Smooth muscle cell (in vitro differentiated cells): ENCODE measurements around the gene ZBTB46. TPM values are rescaled to one million over a fixed set of nuclear protein-coding genes. Genes with fewer than 3 reads are reported as not detected.

Source experiments
- DNase-seq: peaks from one replicate; lab custom pipeline; 2025; ENCODE audit not compliant: unreplicated experiment; lab: John Stamatoyannopoulos, UW
- H2AFZ ChIP-seq: fragments of 200-600 bp; sonication (generic); 2 replicates; pipeline ENCODE4 v1.6.0; 2016; ENCODE audit warnings: antibody characterized with exemption, low read depth, mild to moderate bottlenecking
- H3F3A ChIP-seq: fragments of 200-600 bp; sonication (generic); 2 replicates; pipeline ENCODE4 v1.6.0; 2017; ENCODE audit warnings: antibody characterized with exemption, low read depth
- H3K27ac ChIP-seq: fragments of 200-600 bp; sonication (generic); 2 replicates; pipeline ENCODE4 v1.5.1; 2016; ENCODE audit warnings: low read depth, mild to moderate bottlenecking
- H3K27me3 ChIP-seq: fragments of 200-600 bp; sonication (generic); 2 replicates; pipeline ENCODE4 v1.6.1; 2016; ENCODE audit warnings: low read depth, mild to moderate bottlenecking
- H3K36me3 ChIP-seq: fragments of 200-600 bp; sonication (generic); 2 replicates; pipeline ENCODE4 v1.5.1; 2016; ENCODE audit warnings: low read depth
- H3K4me1 ChIP-seq: fragments of 200-600 bp; sonication (generic); 2 replicates; pipeline ENCODE4 v1.5.1; 2016; ENCODE audit warnings: low read depth
- H3K4me2 ChIP-seq: fragments of 200-600 bp; sonication (generic); 2 replicates; pipeline ENCODE4 v1.6.0; 2016; ENCODE audit warnings: mild to moderate bottlenecking
- H3K4me3 ChIP-seq: fragments of 200-600 bp; sonication (generic); 2 replicates; pipeline ENCODE4 v1.5.1; 2016; ENCODE audit warnings: mild to moderate bottlenecking
- H3K79me2 ChIP-seq: fragments of 200-600 bp; sonication (generic); 2 replicates; pipeline ENCODE4 v1.6.0; 2016; ENCODE audit warnings: low read depth, mild to moderate bottlenecking
- H3K9ac ChIP-seq: fragments of 200-600 bp; sonication (generic); 2 replicates; pipeline ENCODE4 v1.6.0; 2016; ENCODE audit warnings: low read depth
- H3K9me3 ChIP-seq: fragments of 200-600 bp; sonication (generic); replicated peaks from 2 replicates; pipeline ENCODE4 v1.5.1; 2016; ENCODE audit warnings: low read depth
- H4K20me1 ChIP-seq: fragments of 200-600 bp; sonication (generic); 2 replicates; pipeline ENCODE4 v1.6.0; 2016; ENCODE audit warnings: low read depth
- WGBS: methylation state at CpG from one replicate; pipeline ENCODE4 v1.1.7; 2016; ENCODE audit warnings: low lambda C conversion rate; 5-methylcytosine and 5-hydroxymethylcytosine counted together
- polyA plus RNA-seq: library from polyadenylated mRNA; unstranded; fragments of >200 nt; fragmentation: Nextera tagmentation; extraction: Ambion mirVana; gene quantifications from 2 replicates; pipeline ENCODE4 v1.2.1, GENCODE V29; 2016
- total RNA-seq: library from RNA; depleted of rRNA; stranded (reverse); fragments of >200 nt; gene quantifications from 2 replicates; pipeline ENCODE4 v1.2.3, GENCODE V29; 2014
- TF ChIP-seq, protein P1 (sequence below): fragments of 200-600 bp; sonication (generic); IDR thresholded peaks from 2 replicates; pipeline ENCODE4 v1.5.1; 2017; ENCODE audit warnings: borderline replicate concordance, mild to moderate bottlenecking, antibody characterized with exemption; ENCODE audit not compliant: insufficient read depth, poor library complexity, severe bottlenecking

The ZBTB46 gene
- total and polyA plus RNA-seq, 2 experiments from 2014 or later = 2.3 to 2.7 TPM

DNA sequence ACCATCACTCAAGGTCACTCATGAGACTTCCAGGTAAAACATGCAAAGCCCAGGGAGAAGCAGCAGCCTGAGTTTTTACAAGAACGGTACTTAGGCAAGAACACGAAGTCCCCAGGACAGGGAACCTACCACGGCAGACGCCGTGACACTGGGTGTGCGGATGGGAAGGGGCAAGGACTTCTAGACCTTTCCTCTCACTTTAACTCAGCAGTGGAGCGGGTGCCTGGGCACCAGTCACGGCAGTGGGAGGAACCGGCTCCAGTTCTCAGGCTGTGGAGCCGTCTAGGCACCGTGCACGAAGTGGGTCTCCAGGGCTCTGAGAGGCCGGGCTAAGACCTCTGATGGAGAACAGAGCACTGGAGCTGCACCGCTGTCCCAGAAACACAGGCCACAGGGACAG, 2.5 kb downstream of the ZBTB46 start:
- Histone ChIP-seq H4K20me1 (peaks cover 43% of the 10 kb centered on the region), H3K9me3 (no peaks in the 10 kb centered on the region), H3K9ac (no peak overlapping the region), H3K79me2 (peaks cover 11% of the 10 kb centered on the region), H2AFZ (no peak overlapping the region), H3K4me1 (peaks cover 9% of the 10 kb centered on the region), H3K36me3 (no peaks in the 10 kb centered on the region), H3K27ac (no peak overlapping the region), H3K27me3 (no peaks in the 10 kb centered on the region), H3K4me2 (no peak overlapping the region), H3K4me3 (no peak overlapping the region), H3F3A (no peaks in the 10 kb centered on the region)
- no peak for DNase-seq
- WGBS = 90% methylated on average over 14 of the region's 14 CpGs
- TF ChIP-seq, protein P1, sequence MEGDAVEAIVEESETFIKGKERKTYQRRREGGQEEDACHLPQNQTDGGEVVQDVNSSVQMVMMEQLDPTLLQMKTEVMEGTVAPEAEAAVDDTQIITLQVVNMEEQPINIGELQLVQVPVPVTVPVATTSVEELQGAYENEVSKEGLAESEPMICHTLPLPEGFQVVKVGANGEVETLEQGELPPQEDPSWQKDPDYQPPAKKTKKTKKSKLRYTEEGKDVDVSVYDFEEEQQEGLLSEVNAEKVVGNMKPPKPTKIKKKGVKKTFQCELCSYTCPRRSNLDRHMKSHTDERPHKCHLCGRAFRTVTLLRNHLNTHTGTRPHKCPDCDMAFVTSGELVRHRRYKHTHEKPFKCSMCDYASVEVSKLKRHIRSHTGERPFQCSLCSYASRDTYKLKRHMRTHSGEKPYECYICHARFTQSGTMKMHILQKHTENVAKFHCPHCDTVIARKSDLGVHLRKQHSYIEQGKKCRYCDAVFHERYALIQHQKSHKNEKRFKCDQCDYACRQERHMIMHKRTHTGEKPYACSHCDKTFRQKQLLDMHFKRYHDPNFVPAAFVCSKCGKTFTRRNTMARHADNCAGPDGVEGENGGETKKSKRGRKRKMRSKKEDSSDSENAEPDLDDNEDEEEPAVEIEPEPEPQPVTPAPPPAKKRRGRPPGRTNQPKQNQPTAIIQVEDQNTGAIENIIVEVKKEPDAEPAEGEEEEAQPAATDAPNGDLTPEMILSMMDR = no peak

DNA sequence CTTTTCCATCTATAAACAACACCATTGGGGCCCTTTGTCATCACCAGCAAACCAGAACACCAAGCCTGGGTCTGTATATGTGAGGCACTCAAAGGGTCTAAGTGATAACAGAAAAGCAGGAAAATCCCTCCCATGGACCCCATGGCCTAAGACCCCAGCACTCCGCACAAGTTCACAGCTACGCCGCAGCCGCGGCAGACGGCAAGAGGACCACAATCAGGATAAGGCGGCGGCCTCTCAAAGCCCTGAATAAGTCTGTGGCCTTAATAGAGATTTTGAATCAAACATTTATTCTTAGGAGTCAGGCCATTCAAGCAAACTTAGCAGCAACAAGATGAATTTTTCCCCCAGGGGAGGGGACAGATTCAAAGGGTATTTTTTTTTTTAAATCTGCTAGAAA, 2.9 kb downstream of the ZBTB46 start:
- Histone ChIP-seq H3K27me3 (no peaks in the 10 kb centered on the region), H3K9ac (no peak overlapping the region), H2AFZ (no peak overlapping the region), H3K4me1 (peaks cover 9% of the 10 kb centered on the region), H3K27ac (no peak overlapping the region), H3K79me2 (peaks cover 11% of the 10 kb centered on the region), H3K4me3 (no peak overlapping the region), H3F3A (no peaks in the 10 kb centered on the region), H3K4me2 (no peak overlapping the region), H4K20me1 (peaks cover 48% of the 10 kb centered on the region), H3K36me3 (no peaks in the 10 kb centered on the region), H3K9me3 (no peaks in the 10 kb centered on the region)
- DNase-seq = no peak
- TF ChIP-seq, protein P1 = no peak
- 97% methylated on average over 8 of the region's 8 CpGs for WGBS

DNA sequence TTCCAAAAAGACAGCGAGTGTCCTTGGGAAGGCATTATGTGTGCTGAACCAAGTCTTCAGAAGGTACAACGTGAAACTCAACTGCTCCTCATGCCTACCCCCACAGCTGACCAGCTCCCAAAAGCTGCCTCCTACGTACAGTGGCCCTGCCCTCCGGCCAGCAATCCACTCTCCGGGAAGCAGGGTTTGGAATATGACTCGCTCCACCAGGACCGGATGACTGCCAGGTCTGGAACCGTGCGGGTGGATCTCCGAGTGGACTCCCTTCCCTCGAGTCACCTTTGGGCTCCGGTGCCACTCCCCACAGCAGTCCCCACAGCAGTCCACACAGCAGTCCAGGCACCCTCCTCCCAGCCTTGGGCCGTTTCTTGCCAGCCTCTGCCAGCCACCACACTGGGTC, 4.3 kb downstream of the ZBTB46 start:
- Histone ChIP-seq H3K9ac (no peak overlapping the region), H3K4me1 (peaks cover 9% of the 10 kb centered on the region), H3F3A (no peaks in the 10 kb centered on the region), H3K9me3 (no peaks in the 10 kb centered on the region), H2AFZ (no peak overlapping the region), H3K36me3 (no peaks in the 10 kb centered on the region), H3K4me3 (no peak overlapping the region), H3K4me2 (no peak overlapping the region), H4K20me1 (peaks cover 58% of the 10 kb centered on the region), H3K27ac (no peak overlapping the region), H3K79me2 (peaks cover 11% of the 10 kb centered on the region), H3K27me3 (no peaks in the 10 kb centered on the region)
- no peak for DNase-seq
- WGBS = 76% methylated on average over 13 of the region's 13 CpGs
- TF ChIP-seq, protein P1 = no peak

DNA sequence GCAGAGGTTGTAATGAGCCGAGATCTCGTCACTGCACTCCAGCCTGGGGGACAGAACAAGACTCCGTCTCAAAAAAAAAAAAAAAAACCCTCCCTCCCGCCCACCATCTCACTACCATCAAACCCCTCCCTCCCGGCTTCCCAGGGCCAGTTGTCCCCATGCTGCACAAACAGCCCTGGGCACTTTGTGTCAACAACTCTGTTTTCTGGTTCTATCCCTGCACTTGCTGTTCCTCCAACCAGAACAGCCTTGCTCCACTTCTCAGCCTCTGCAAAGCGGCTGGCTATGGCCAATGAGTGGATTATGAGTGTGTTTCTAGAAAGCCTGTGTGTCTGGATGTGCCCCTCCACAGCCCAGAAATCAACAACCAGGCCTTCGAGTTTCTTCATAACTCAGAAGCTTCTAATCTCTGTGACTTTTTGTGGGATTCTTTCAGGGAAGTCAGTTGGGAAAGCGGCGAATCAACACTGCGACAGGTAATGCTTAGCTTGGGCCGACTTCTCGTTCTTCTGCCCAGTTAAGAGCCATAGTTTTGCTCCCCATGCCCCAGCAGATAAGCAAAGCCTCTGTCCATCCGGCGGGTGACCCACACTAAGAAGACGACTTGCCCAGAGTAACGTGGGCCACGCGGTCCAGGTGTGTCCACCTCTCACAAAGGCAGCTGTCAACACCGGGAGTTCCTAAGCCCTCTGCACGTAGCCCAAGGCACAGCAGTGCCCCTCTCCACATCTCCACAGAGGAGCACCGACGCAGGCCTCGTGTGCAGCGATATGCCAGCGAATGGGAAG, 5.5 kb downstream of the ZBTB46 start:
- Histone ChIP-seq H3K79me2 (peaks cover 11% of the 10 kb centered on the region), H3F3A (no peaks in the 10 kb centered on the region), H3K4me1 (peaks cover 9% of the 10 kb centered on the region), H3K9me3 (no peaks in the 10 kb centered on the region), H3K4me3 (no peak overlapping the region), H3K27ac (no peak overlapping the region), H3K4me2 (no peak overlapping the region), H2AFZ (no peak overlapping the region), H3K27me3 (no peaks in the 10 kb centered on the region), H4K20me1 (peaks cover 66% of the 10 kb centered on the region), H3K36me3 (no peaks in the 10 kb centered on the region), H3K9ac (no peak overlapping the region)
- WGBS = 86% methylated on average over 24 of the region's 25 CpGs
- no peak for DNase-seq
- TF ChIP-seq, protein P1 = no peak
